Measurements from ENCODE around the gene NID1.

GRCh38 chr1:236075848-236076247, 11.0 kb upstream of the NID1 start:
- TF ChIP-seq POLR2A (IDR thresholded peaks at IDR 0.05), result no peak
- no peak for TF ChIP-seq CTCF (IDR thresholded peaks at IDR 0.05 in 8 of 11, conservative IDR thresholded peaks at IDR 0.05 in 3 of 11)
- TF ChIP-seq POLR2AphosphoS5 (IDR thresholded peaks at IDR 0.05), result no peak

Measured in spleen (tissue), 7 donors.